ENCODE data around the gene TRIM41.
A peak's percentile ranks its signal among the peaks of the same experiment; 100 is the strongest.
"Not testable (repeated sequence)": the region's sequence is repeated elsewhere in the genome, so short reads cannot be mapped to it uniquely, and the experiment has no call there.

The TRIM41 gene

GRCh38 chr5:181212080-181212479, 11.0 kb upstream of the TRIM41 start:
- DNase-seq, result no peak

DNA sequence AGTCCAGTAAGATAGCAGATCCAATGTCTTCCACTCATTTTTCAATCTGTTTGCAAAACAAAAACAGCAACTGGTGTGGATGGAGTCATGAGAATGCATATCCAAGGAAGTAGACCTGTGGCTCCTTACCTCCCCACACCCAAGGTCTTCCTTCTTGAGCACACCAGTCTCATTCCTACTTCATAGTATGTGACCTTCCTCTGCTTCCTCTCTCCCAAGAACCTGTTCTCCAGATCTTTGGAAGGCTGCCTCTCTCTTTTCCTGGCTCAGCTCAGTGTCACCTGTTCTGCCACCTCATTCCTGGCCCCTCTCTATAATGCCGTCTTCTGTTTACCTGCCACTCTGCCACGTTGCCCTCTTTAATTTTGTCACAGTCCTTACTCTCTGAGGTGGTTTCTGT, 10.1 kb upstream of the TRIM41 start:
- no peak for DNase-seq

DNA sequence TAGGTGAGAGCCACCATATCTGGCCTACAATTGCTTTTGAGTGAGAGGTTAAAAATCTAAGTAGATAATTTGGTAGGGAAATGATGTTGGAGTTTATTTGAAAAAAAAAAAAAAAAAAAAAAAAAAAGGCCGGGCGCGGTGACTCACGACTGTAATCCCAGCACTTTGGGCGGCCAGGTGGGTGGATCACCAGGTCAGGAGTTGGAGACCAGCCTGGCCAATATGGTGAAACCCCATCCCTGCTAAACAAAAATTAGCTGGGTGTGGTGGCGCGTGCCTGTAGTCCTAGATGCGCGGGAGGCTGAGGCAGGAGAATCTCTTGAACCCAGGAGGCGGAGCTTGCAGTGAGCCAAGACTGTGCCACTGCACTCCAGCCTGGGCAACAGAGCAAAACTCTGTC, 8.8 kb upstream of the TRIM41 start:
- DNase-seq, result not testable (repeated sequence)

- peak; percentile 70 for DNase-seq
Measured at GRCh38 chr5:181215997-181216989, 6.8 kb upstream of the TRIM41 start.

- DNase-seq, result peak; percentile 81
Measured at GRCh38 chr5:181217111-181217802, 5.8 kb upstream of the TRIM41 start.

DNA sequence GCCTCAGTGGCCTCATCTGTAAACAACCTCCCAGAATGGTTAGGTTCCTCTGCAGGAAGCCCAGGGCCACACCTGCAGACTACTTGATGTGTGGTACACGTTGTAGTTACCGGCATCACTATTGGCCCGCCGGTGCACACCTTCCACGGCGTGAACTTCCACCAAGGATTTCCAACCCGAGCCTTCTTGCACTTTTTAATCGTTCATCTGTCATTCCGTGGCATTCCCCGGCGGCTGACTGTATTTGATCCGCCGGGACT, 5.3 kb upstream of the TRIM41 start:
- no peak for DNase-seq

- peak; percentile 52 for DNase-seq
Measured at GRCh38 chr5:181218795-181219124, 4.3 kb upstream of the TRIM41 start.

DNA sequence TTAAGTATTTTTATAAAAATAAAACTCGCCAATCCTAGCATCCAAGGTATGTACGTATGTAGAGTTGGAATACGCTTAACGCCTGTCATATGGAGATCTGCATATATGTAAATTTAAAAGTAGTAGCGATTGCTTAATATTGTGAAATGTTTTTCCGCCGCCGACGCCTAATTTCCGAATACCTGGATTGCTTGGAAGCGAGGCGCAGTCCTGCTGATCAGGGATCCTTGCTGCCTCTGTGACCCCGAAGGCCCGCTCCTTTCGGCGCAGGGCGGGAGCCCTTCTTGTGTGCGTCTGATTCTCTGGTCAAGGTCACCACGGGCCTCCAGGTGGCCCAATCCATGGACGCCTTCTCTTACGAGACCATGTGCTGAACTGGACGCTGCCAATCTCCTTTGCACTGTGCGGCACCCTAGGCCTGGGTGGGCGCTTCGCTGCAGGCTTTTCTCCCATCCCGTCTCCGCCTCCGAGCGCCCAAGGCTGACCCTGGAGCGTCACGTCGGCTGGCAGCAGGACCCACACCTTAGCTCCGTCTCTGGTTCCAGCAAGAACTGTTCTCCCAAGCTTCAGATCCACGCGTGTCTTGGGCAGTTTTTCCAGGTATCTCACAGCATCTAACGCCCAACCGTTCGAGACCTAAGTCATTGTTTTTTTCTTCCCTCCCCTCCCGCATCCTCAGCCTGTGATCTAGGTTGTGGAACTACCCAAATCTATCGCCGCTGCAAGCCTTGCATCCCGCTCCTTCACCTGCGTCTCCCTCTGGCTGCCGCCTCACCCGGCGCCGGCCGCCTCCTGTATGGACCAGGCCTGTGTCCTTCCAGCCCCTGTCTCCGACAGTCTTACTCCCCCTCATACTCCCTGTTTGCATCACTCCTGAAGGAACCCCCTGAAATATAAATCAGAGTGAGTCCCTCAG, 3.6 kb upstream of the TRIM41 start:
- DNase-seq, result no peak

DNA sequence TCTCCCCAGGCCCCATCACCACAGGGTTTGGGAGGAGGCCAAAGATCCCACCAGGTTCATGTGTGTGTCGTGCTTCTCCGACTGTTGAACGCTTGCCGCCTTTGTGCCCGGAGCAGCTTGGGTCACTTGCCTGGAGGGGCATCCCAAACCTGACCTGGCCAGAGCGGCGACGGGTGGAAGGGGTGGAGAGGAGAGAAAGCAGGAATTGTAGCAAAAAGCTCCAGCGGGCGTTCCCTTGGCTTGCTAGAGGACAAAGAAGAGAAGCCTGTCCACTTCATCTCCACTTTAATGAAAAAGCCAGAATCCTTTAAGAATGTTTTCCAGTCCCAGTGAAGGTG, 2.9 kb upstream of the TRIM41 start:
- DNase-seq, result no peak

GRCh38 chr5:181221105-181221791, 1.8 kb upstream of the TRIM41 start:
- DNase-seq, result no peak

- peak; percentile 98 for DNase-seq
Measured at GRCh38 chr5:181221792-181222629, 1.1 kb upstream of the TRIM41 start.

DNA sequence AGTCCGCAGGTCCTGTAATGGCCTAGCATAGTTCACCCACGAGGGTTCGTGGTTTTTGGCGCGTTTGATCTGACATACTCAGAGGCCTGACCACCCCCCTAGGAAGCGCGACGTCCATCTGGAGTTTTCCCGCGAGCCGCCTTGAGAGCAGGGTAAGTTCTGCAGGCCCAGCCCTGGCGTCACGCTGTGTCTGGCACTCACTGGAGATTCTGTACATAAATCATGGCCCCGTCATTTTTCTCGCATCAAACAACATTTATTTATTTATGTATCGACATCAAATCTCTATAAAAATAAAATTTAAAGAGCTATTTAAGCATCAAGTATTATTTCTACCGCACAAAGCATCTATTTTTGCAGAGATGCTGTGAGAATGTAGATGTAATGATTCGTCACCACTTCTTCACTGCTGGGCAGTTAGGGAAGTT, 437 bp upstream of the TRIM41 start:
- DNase-seq, result no peak

- no peak for DNase-seq
Measured at GRCh38 chr5:181223729-181224389, 778 bp downstream of the TRIM41 start.

GRCh38 chr5:181224390-181225229, 1.5 kb downstream of the TRIM41 start:
- no peak for DNase-seq

GRCh38 chr5:181229996-181230395, 6.9 kb downstream of the TRIM41 start:
- no peak for DNase-seq

DNA sequence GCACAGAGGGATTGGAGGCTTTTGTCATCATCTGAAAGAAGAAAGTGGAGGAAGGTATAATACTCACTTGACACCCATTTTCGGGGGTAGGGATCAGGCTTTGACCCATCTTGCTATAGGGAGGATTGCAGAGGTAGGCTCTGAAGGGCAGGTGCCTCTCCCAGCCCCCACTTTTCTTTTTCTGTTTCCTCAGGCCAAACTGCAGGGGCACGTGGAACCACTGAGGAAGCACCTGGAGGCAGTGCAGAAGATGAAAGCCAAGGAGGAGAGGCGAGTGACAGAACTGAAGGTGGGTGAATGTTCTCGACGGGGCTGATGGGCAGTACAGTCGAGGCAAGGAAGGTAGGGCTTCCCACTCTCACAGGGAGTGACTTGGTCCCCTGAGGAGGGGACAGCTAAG, 7.5 kb downstream of the TRIM41 start:
- no peak for DNase-seq

GRCh38 chr5:181231432-181231831, 8.4 kb downstream of the TRIM41 start:
- no peak for DNase-seq

DNA sequence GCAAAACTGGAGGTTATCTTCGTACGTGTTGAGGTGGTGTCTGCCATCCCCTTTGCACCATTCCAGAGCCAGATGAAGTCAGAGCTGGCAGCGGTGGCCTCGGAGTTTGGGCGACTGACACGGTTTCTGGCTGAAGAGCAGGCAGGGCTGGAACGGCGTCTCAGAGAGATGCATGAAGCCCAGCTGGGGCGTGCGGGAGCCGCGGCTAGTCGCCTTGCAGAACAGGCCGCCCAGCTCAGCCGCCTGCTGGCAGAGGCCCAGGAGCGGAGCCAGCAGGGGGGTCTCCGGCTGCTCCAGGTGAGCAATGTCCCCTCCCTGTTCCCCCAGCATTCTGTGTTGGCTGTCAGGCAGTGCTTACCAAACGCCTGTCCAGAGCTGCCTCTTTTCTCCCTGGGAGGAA, 9.5 kb downstream of the TRIM41 start:
- no peak for DNase-seq

- DNase-seq, result no peak
Measured at GRCh38 chr5:181233088-181233800, 10.2 kb downstream of the TRIM41 start.
